Astrocyte (in vitro differentiated cells and primary cell): ENCODE results near the gene COMMD4. TPM values are rescaled to one million over a fixed set of nuclear protein-coding genes. Genes with fewer than 3 reads are reported as not detected.

ENCODE experiments used
- DNase-seq: peaks from one replicate; pipeline ENCODE4 v3.0.0-alpha.2; 2010; ENCODE audit warnings: low read depth
- FAIRE-seq: peaks from 2 replicates; lab custom pipeline; 2011; peaks lifted over from hg19 to GRCh38; lab: Jason Lieb, UNC
- H2AFZ ChIP-seq: 2 replicates; pipeline ENCODE4 v1.6.0; 2012; ENCODE audit warnings: low read depth, low read length, inconsistent platforms
- H3K27ac ChIP-seq: 2 replicates; pipeline ENCODE4 v1.5.1; 2011; ENCODE audit warnings: low read depth, low read length, inconsistent platforms
- H3K27me3 ChIP-seq: 2 replicates; pipeline ENCODE4 v1.6.0; 2011; ENCODE audit warnings: low read length, inconsistent platforms; ENCODE audit not compliant: insufficient read depth
- H3K36me3 ChIP-seq: 2 replicates; pipeline ENCODE4 v1.5.1; 2011; ENCODE audit warnings: low read length, inconsistent platforms; ENCODE audit not compliant: insufficient read depth
- H3K4me1 ChIP-seq: 2 replicates; pipeline ENCODE4 v1.5.1; 2011; ENCODE audit warnings: low read length, inconsistent platforms; ENCODE audit not compliant: insufficient read depth
- H3K4me2 ChIP-seq: 2 replicates; pipeline ENCODE4 v1.6.0; 2012; ENCODE audit warnings: low read length, inconsistent platforms
- H3K4me3 ChIP-seq: 2 replicates; pipeline ENCODE4 v1.5.1; 2011; ENCODE audit warnings: low read depth, mild to moderate bottlenecking, low read length, inconsistent platforms; ENCODE audit not compliant: insufficient read depth
- H3K79me2 ChIP-seq: 2 replicates; pipeline ENCODE4 v1.6.0; 2012; ENCODE audit warnings: mild to moderate bottlenecking, low read length, inconsistent platforms; ENCODE audit not compliant: insufficient read depth
- H3K9ac ChIP-seq: 2 replicates; pipeline ENCODE4 v1.6.0; 2012; ENCODE audit warnings: mild to moderate bottlenecking, low read length, inconsistent platforms
- H3K9me3 ChIP-seq: 2 replicates; pipeline ENCODE4 v1.5.1; 2012; ENCODE audit warnings: low read depth, mild to moderate bottlenecking, low read length, inconsistent platforms; ENCODE audit not compliant: insufficient read depth
- H4K20me1 ChIP-seq: 2 replicates; pipeline ENCODE4 v1.6.0; 2012; ENCODE audit warnings: low read length, inconsistent platforms; ENCODE audit not compliant: insufficient read depth
- H3K27ac Mint-ChIP-seq: one replicate; pipeline ENCODE4 v1.8.0; 2021; ENCODE audit warnings: mild to moderate bottlenecking, mixed read lengths; ENCODE audit not compliant: unreplicated experiment
- H3K27me3 Mint-ChIP-seq: one replicate; pipeline ENCODE4 v1.8.0; 2021; ENCODE audit warnings: low read depth, mixed read lengths; ENCODE audit not compliant: unreplicated experiment
- H3K36me3 Mint-ChIP-seq: one replicate; pipeline ENCODE4 v1.8.0; 2021; ENCODE audit warnings: low read depth, mixed read lengths; ENCODE audit not compliant: unreplicated experiment
- H3K4me1 Mint-ChIP-seq: one replicate; pipeline ENCODE4 v1.8.0; 2021; ENCODE audit warnings: low read depth, mixed read lengths; ENCODE audit not compliant: unreplicated experiment
- H3K4me3 Mint-ChIP-seq: one replicate; pipeline ENCODE4 v1.8.0; 2021; ENCODE audit warnings: mild to moderate bottlenecking, moderate library complexity, mixed read lengths; ENCODE audit not compliant: unreplicated experiment
- H3K9me3 Mint-ChIP-seq: one replicate; pipeline ENCODE4 v1.8.0; 2021; ENCODE audit warnings: mild to moderate bottlenecking, mixed read lengths; ENCODE audit not compliant: unreplicated experiment
- CTCF ChIP-seq: IDR thresholded peaks from 2 replicates; pipeline ENCODE4 v1.5.1; 2011; ENCODE audit warnings: low read depth, mild to moderate bottlenecking, inconsistent platforms, low read length, moderate library complexity; ENCODE audit not compliant: insufficient read depth
- EZH2 ChIP-seq: IDR thresholded peaks from 2 replicates; pipeline ENCODE4 v1.6.1; 2012; ENCODE audit warnings: mild to moderate bottlenecking, low read length, inconsistent platforms; ENCODE audit not compliant: insufficient read depth
- total RNA-seq: library from RNA; stranded (reverse); gene quantifications from 2 replicates; pipeline ENCODE4 v1.2.1, GENCODE V29; 2021

Gene COMMD4
- total RNA-seq, 1 donor from 2014 or later, result 61.0 TPM

GRCh38 chr15:75352186-75353080 lies 16.6 kb downstream of the COMMD4 start:
- FAIRE-seq (no peak), DNase-seq (no peak)
- Histone ChIP-seq H3K4me3 (no peak overlapping the region), H4K20me1 (no peaks in the 10 kb centered on the region), H3K9me3 (peaks cover 2% of the 10 kb centered on the region), H3K36me3 (peaks cover 3% of the 10 kb centered on the region), H3K27me3 (peaks cover 17% of the 10 kb centered on the region), H3K27ac (no peak overlapping the region), H3K79me2 (no peaks in the 10 kb centered on the region), H3K9ac (no peak overlapping the region), H3K4me2 (no peak overlapping the region), H2AFZ (no peak overlapping the region), H3K4me1 (peaks cover 15% of the 10 kb centered on the region)
- Mint-ChIP-seq H3K27ac (no peak overlapping the region), H3K4me3 (no peak overlapping the region), H3K9me3 (no peaks in the 10 kb centered on the region), H3K27me3 (no peaks in the 10 kb centered on the region), H3K4me1 (no peaks in the 10 kb centered on the region), H3K36me3 (peaks cover 8% of the 10 kb centered on the region)
- TF ChIP-seq EZH2 (no peak), CTCF (no peak)

DNA sequence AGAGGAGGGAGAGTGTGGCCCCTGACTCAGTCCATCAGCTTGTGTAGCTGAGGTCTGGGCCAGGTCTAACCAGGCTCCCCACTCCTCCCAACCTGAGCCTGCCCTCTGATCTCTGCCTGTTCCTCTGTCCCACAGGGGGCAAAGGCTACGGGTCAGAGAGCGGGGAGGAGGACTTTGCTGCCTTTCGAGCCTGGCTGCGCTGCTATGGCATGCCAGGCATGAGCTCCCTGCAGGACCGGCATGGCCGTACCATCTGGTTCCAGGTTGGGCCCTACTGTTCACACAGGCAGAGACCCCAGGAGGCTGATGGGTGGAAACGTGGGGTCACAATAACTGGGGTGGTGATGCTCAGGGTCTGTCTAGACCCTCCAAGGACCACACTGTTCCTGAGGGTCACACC lies 17.7 kb downstream of the COMMD4 start:
- Mint-ChIP-seq H3K27ac (no peak overlapping the region), H3K4me3 (no peak overlapping the region)
- H3K4me2 ChIP-seq, result no peak overlapping the region

More for the DNA sequence above, 17.7 kb downstream of the COMMD4 start:
- FAIRE-seq (no peak), DNase-seq (no peak)
- TF ChIP-seq CTCF (no peak), EZH2 (no peak)
- Histone ChIP-seq H3K36me3 (peaks cover 5% of the 10 kb centered on the region), H3K27me3 (peaks cover 11% of the 10 kb centered on the region), H2AFZ (no peak overlapping the region), H3K9me3 (peaks cover 2% of the 10 kb centered on the region), H3K4me1 (peaks cover 5% of the 10 kb centered on the region), H3K27ac (no peak overlapping the region), H4K20me1 (no peaks in the 10 kb centered on the region), H3K79me2 (no peaks in the 10 kb centered on the region), H3K4me3 (no peak overlapping the region), H3K9ac (no peak overlapping the region)
- Mint-ChIP-seq H3K36me3 (peaks cover 8% of the 10 kb centered on the region), H3K9me3 (no peaks in the 10 kb centered on the region), H3K4me1 (no peaks in the 10 kb centered on the region), H3K27me3 (no peaks in the 10 kb centered on the region)
